Measurements from ENCODE around the gene TET2. TPM values are rescaled to one million over a fixed set of nuclear protein-coding genes. Genes with fewer than 3 reads are reported as not detected.

TET2 gene
- total and polyA plus RNA-seq, 11 donors, result 2.9 to 25.6 (median 13.7) TPM

DNA sequence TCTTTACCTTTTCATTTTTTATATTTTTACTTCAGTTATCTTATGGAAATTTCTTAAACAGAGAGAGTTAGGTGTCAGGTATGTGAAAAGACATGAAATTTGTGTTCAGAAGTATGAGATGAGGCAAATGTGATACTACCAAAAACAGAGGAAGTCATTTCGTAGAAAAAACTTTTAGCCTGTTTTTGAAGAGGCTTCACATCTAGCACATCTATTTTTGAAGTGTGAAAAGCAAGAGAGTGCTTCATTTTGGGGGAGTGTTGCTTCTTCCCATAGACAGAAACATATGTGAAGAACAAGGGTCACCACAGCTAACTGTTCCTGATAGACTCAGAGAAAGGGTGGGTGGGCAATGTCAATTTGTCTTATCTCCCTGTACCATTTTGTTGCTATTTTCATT, 125.3 kb downstream of the TET2 start:
- no peaks in the 10 kb centered on the region for H3K27me3 ChIP-seq
- no peak for TF ChIP-seq POLR2A (IDR thresholded peaks at IDR 0.05)
- TF ChIP-seq, protein P1, sequence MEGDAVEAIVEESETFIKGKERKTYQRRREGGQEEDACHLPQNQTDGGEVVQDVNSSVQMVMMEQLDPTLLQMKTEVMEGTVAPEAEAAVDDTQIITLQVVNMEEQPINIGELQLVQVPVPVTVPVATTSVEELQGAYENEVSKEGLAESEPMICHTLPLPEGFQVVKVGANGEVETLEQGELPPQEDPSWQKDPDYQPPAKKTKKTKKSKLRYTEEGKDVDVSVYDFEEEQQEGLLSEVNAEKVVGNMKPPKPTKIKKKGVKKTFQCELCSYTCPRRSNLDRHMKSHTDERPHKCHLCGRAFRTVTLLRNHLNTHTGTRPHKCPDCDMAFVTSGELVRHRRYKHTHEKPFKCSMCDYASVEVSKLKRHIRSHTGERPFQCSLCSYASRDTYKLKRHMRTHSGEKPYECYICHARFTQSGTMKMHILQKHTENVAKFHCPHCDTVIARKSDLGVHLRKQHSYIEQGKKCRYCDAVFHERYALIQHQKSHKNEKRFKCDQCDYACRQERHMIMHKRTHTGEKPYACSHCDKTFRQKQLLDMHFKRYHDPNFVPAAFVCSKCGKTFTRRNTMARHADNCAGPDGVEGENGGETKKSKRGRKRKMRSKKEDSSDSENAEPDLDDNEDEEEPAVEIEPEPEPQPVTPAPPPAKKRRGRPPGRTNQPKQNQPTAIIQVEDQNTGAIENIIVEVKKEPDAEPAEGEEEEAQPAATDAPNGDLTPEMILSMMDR (IDR thresholded peaks at IDR 0.05), result no peak
- no peak overlapping the region for H3K4me3 ChIP-seq
- no peak overlapping the region for H3K27ac ChIP-seq
- 88 to 96% (median 90%) methylated on average over 1 of the region's 1 CpG for WGBS, 4 donors
- ATAC-seq, result no peak
- H3K4me1 ChIP-seq, result no peaks in the 10 kb centered on the region
- peaks cover 0 to 88% (median 77%) of the 10 kb centered on the region in 9 donors for H3K36me3 ChIP-seq
- H3K9me3 ChIP-seq, result no peaks in the 10 kb centered on the region
- intact Hi-C loops (cut with DNase I), result loop anchor here in 2 of 10 donors (10.0 kb wide), 2 partner anchors 127 to 203 kb away; partner anchors contain the start of genes PPA2 (in 2 of the 2) and TET2 (in 1 of the 2)
- no peak for DNase-seq

DNA sequence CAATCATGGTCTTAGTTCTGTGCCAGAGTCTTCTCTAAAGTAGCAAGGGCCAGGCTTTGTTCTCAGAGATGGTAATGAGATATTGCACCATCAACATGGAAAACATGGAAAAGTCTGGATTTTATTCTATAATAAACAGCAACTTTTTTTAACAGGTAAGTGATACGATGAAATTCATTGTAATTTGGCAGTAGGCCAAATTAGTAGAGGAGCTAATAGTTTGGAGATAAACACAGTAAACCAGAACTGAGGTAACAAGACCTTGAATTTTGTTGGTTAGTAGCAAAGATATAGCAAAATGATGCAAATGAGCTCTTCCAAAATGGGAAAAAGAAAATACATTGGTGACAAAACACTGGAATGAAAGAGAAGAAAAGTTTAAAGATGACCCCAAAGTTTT, 126.6 kb downstream of the TET2 start:
- Histone ChIP-seq H3K27ac (no peak overlapping the region), H3K4me3 (no peak overlapping the region), H3K27me3 (no peaks in the 10 kb centered on the region), H3K4me1 (no peaks in the 10 kb centered on the region), H3K36me3 (peaks cover 0 to 95% (median 77%) of the 10 kb centered on the region in 9 donors), H3K9me3 (no peaks in the 10 kb centered on the region)
- DNase-seq, result no peak
- no peak for ATAC-seq
- no peak for TF ChIP-seq POLR2A (IDR thresholded peaks at IDR 0.05)
- TF ChIP-seq, protein P1 (IDR thresholded peaks at IDR 0.05), result no peak
- WGBS, 4 donors, result 78 to 93% (median 84%) methylated on average over 1 of the region's 1 CpG
- intact Hi-C loops (cut with DNase I), result loop anchor here in 2 of 10 donors (10.0 kb wide), 2 partner anchors 128 to 202 kb away; partner anchors contain the start of genes PPA2 (in 2 of the 2) and TET2 (in 1 of the 2)

DNA sequence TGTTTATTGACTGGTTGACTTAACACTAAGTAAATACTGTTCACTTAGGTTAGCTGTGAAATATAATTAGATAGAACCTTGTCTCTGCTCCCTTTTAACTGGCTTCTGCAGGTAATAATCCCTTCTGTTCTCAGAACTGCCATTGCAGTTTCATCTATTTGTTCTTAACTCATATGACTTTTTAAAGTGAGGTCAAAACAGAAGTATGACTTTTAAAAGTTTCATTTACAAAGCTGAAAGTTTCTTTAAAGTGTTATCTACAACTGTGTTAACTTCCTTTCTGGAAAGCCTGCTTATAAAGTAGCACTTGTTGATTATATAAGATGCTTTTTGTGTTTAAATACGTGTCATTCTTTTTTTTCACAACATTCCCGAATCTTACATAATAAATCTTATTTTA, 127.4 kb downstream of the TET2 start:
- H3K36me3 ChIP-seq, result peaks cover 0 to 88% (median 74%) of the 10 kb centered on the region in 9 donors

DNA sequence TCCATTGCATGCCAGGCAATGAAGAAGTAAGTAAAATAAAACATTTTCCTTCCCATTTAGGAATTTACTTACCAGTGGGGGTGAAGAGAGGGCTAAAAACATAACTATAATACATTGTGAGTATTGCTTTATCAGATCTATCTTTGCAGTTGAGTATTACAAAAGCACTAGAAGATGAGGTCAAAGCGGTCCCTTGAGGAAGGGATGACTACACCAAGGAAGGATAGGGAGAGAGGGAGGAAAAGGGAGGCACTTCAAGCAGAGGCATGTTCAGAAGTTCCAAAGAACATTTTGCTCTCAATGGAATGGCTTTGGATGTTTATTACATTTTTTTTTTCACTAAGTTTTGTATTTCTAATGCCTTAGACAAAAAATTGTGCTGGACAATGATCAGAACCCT, 127.8 kb downstream of the TET2 start:
- TF ChIP-seq, protein P1 (IDR thresholded peaks at IDR 0.05), result no peak
- no peak for TF ChIP-seq POLR2A (IDR thresholded peaks at IDR 0.05)
- 89 to 98% (median 95%) methylated on average over 1 of the region's 1 CpG for WGBS, 4 donors
- Histone ChIP-seq H3K4me1 (no peaks in the 10 kb centered on the region), H3K27me3 (no peaks in the 10 kb centered on the region), H3K4me3 (no peak overlapping the region), H3K27ac (no peak overlapping the region), H3K9me3 (no peaks in the 10 kb centered on the region), H3K36me3 (peaks cover 0 to 84% (median 70%) of the 10 kb centered on the region in 9 donors)
- DNase-seq (no peak), ATAC-seq (no peak)
- intact Hi-C loops (cut with DNase I), result loop anchor here in 2 of 10 donors (10.0 kb wide), 2 partner anchors 130 to 200 kb away; partner anchors contain the start of genes PPA2 (in 2 of the 2) and TET2 (in 1 of the 2)

More for the DNA sequence above, 127.4 kb downstream of the TET2 start:
- WGBS, 4 donors, result 82 to 86% (median 84%) methylated on average over 2 of the region's 2 CpGs
- no peak for ATAC-seq
- no peak overlapping the region for H3K4me3 ChIP-seq
- DNase-seq, result no peak
- H3K27me3 ChIP-seq, result no peaks in the 10 kb centered on the region
- no peak overlapping the region for H3K27ac ChIP-seq
- H3K9me3 ChIP-seq, result no peaks in the 10 kb centered on the region
- no peaks in the 10 kb centered on the region for H3K4me1 ChIP-seq
- TF ChIP-seq POLR2A (IDR thresholded peaks at IDR 0.05), result no peak
- TF ChIP-seq, protein P1 (IDR thresholded peaks at IDR 0.05), result no peak
- intact Hi-C loops (cut with DNase I), result loop anchor here in 2 of 10 donors (10.0 kb wide), 2 partner anchors 129 to 201 kb away; partner anchors contain the start of genes PPA2 (in 2 of the 2) and TET2 (in 1 of the 2)
